IMR-90 (cell line): Measurements from ENCODE around the gene HS2ST1. TPM values are rescaled to one million over a fixed set of nuclear protein-coding genes. Genes with fewer than 3 reads are reported as not detected.

Source experiments
- ATAC-seq: fragments of 200-7000 bp; cut with Tn5 transposase; 2 replicates; pipeline ENCODE4 v1.9.1; 2020; ENCODE audit warnings: low read depth, mild to moderate bottlenecking, moderate library complexity
- BruUV-seq: library from RNA; stranded (reverse); fragments of 400-500 nt; replicated peaks from 2 replicates; lab custom pipeline; 2021; lab: Mats Ljungman, UMichigan
- CTCF ChIA-PET: fragments of 300-600 bp; formaldehyde crosslinking; extraction: SDS; loops from one replicate; lab custom pipeline; 2021; ENCODE audit warnings: antibody characterized with exemption; lab: Yijun Ruan, JAX
- POLR2A ChIA-PET: fragments of 300-600 bp; sonication (Branson Sonifier 250); formaldehyde crosslinking; loops from one replicate; lab custom pipeline; 2022; ENCODE audit warnings: antibody characterized with exemption; ENCODE audit not compliant: unreplicated experiment; lab: Charles Lee
- DNase-seq: peaks from one replicate; pipeline ENCODE4 v3.0.0; 2013
- H2AFZ ChIP-seq: replicated peaks from 2 replicates; pipeline ENCODE3; 2013; ENCODE audit warnings: low read length, mild to moderate bottlenecking; ENCODE audit not compliant: poor library complexity
- H2AK5ac ChIP-seq: 2 replicates; pipeline ENCODE4 v1.6.1; 2013; ENCODE audit warnings: low read depth, low read length, inconsistent platforms
- H2AK9ac ChIP-seq: replicated peaks from 2 replicates; pipeline ENCODE3; 2013; ENCODE audit warnings: mild to moderate bottlenecking, low read depth, low read length, moderate library complexity; ENCODE audit not compliant: poor library complexity
- H2BK120ac ChIP-seq: 2 replicates; pipeline ENCODE4 v1.6.1; 2013; ENCODE audit warnings: low read depth, low read length, inconsistent platforms
- H2BK15ac ChIP-seq: 3 replicates; pipeline ENCODE4 v1.6.1; 2013; ENCODE audit warnings: low read depth, low read length, inconsistent platforms
- H2BK20ac ChIP-seq: 2 replicates; pipeline ENCODE4 v1.6.1; 2013; ENCODE audit warnings: low read depth, mild to moderate bottlenecking, inconsistent platforms, low read length, moderate library complexity
- H2BK5ac ChIP-seq: 2 replicates; pipeline ENCODE4 v1.6.1; 2013; ENCODE audit warnings: mild to moderate bottlenecking, low read depth, low read length, inconsistent platforms; ENCODE audit not compliant: poor library complexity, severe bottlenecking
- H3K14ac ChIP-seq: replicated peaks from 2 replicates; pipeline ENCODE4 v1.6.1; 2013; ENCODE audit warnings: low read depth, low read length, inconsistent platforms
- H3K18ac ChIP-seq: 2 replicates; pipeline ENCODE4 v1.6.1; 2013; ENCODE audit warnings: low read depth, low read length, control low read depth
- H3K23ac ChIP-seq: 2 replicates; pipeline ENCODE4 v1.6.1; 2013; ENCODE audit warnings: low read depth, low read length, inconsistent platforms
- H3K27ac ChIP-seq: 2 replicates; pipeline ENCODE4 v1.5.1; 2013; ENCODE audit warnings: mild to moderate bottlenecking, control low read depth, low read length; ENCODE audit not compliant: insufficient read depth
- H3K27me3 ChIP-seq: 2 replicates; pipeline ENCODE4 v1.6.1; 2013; ENCODE audit warnings: low read length; ENCODE audit not compliant: control insufficient read depth, insufficient read depth
- H3K36me3 ChIP-seq: 2 replicates; pipeline ENCODE4 v1.6.1; 2013; ENCODE audit warnings: low read length, mixed read lengths; ENCODE audit not compliant: control insufficient read depth, insufficient read depth
- H3K4ac ChIP-seq: 2 replicates; pipeline ENCODE4 v1.6.1; 2013; ENCODE audit warnings: low read depth, low read length, inconsistent platforms
- H3K4me1 ChIP-seq: 2 replicates; pipeline ENCODE4 v1.6.1; 2013; ENCODE audit warnings: low read length, mixed read lengths; ENCODE audit not compliant: control insufficient read depth, insufficient read depth
- H3K4me2 ChIP-seq: 2 replicates; pipeline ENCODE4 v1.6.1; 2013; ENCODE audit warnings: low read depth, mild to moderate bottlenecking, control low read depth, low read length, moderate library complexity
- H3K4me3 ChIP-seq: 2 replicates; pipeline ENCODE4 v1.5.1; 2013; ENCODE audit warnings: low read depth, mild to moderate bottlenecking, control low read depth, low read length, moderate library complexity; ENCODE audit not compliant: insufficient read depth
- H3K56ac ChIP-seq: 2 replicates; pipeline ENCODE4 v1.6.1; 2013; ENCODE audit warnings: low read length, inconsistent platforms; ENCODE audit not compliant: insufficient read depth; ENCODE audit errors: extremely low read depth
- H3K79me1 ChIP-seq, 2 experiments: 2 replicates each; pipeline ENCODE4 v1.6.1; 2013; ENCODE audit warnings: low read length in 2 of 2, inconsistent platforms in 1 of 2, low read depth in 1 of 2
- H3K9ac ChIP-seq: 2 replicates; pipeline ENCODE4 v1.6.1; 2013; ENCODE audit warnings: low read depth, low read length, control low read depth
- H3K9me1 ChIP-seq: 2 replicates; pipeline ENCODE4 v1.6.1; 2013; ENCODE audit warnings: low read length, inconsistent platforms; ENCODE audit not compliant: insufficient read depth
- H3K9me3 ChIP-seq: 2 replicates; pipeline ENCODE4 v1.6.1; 2013; ENCODE audit warnings: low read length; ENCODE audit not compliant: control insufficient read depth, insufficient read depth
- H4K20me1 ChIP-seq: 2 replicates; pipeline ENCODE4 v1.6.1; 2013; ENCODE audit warnings: low read length, inconsistent platforms; ENCODE audit not compliant: insufficient read depth
- H4K5ac ChIP-seq: 2 replicates; pipeline ENCODE4 v1.6.1; 2013; ENCODE audit warnings: mild to moderate bottlenecking, low read depth, low read length, control low read depth
- H4K8ac ChIP-seq, 2 experiments: 2 replicates each; pipeline ENCODE4 v1.6.1; 2013; ENCODE audit warnings: low read depth in 2 of 2, low read length in 2 of 2, control low read depth in 1 of 2, inconsistent platforms in 1 of 2
- H4K91ac ChIP-seq: 2 replicates; pipeline ENCODE4 v1.6.1; 2013; ENCODE audit warnings: low read depth, low read length, inconsistent platforms; ENCODE audit not compliant: insufficient read depth
- BHLHE40 ChIP-seq: fragments of 150-350 bp; IDR thresholded peaks from 2 replicates; pipeline ENCODE4 v1.6.1; 2016; ENCODE audit warnings: mild to moderate bottlenecking, low read depth, low read length
- CHD1 ChIP-seq: IDR thresholded peaks from 2 replicates; pipeline ENCODE4 v1.6.1; 2012; ENCODE audit warnings: low read depth, low read length, improper control_type of control experiment
- FOS ChIP-seq: fragments of 150-350 bp; IDR thresholded peaks from 2 replicates; pipeline ENCODE4 v1.6.1; 2016; ENCODE audit warnings: low read depth, low read length
- MAZ ChIP-seq: IDR thresholded peaks from 2 replicates; pipeline ENCODE4 v1.6.1; 2012; ENCODE audit warnings: low read depth, mild to moderate bottlenecking, low read length, improper control_type of control experiment, moderate library complexity, borderline replicate concordance
- MXI1 ChIP-seq: IDR thresholded peaks from 2 replicates; pipeline ENCODE4 v1.6.1; 2012; ENCODE audit warnings: low read depth, mild to moderate bottlenecking, low read length, moderate library complexity, borderline replicate concordance
- NFE2L2 ChIP-seq: fragments of 150-350 bp; IDR thresholded peaks from 2 replicates; pipeline ENCODE4 v1.6.1; 2016; ENCODE audit warnings: low read depth, mild to moderate bottlenecking, low read length
- POLR2A ChIP-seq: IDR thresholded peaks from 2 replicates; pipeline ENCODE4 v1.6.1; 2012; ENCODE audit warnings: mild to moderate bottlenecking, low read depth, low read length
- RCOR1 ChIP-seq: IDR thresholded peaks from 2 replicates; pipeline ENCODE4 v1.6.1; 2012; ENCODE audit warnings: mild to moderate bottlenecking, low read length, improper control_type of control experiment; ENCODE audit not compliant: insufficient replicate concordance
- RFX5 ChIP-seq: IDR thresholded peaks from 2 replicates; pipeline ENCODE4 v1.8.0; 2012; ENCODE audit warnings: low read depth, mild to moderate bottlenecking, low read length, moderate library complexity
- WGBS, 2 experiments: methylation state at CpG; one replicate each; pipeline versions ENCODE4 v1.1.5 to v1.1.7; 2013; ENCODE audit warnings: missing lambda C conversion rate in 2 of 2; ENCODE audit not compliant: insufficient read length in 1 of 2; ENCODE audit errors: extremely low coverage in 2 of 2; 5-methylcytosine and 5-hydroxymethylcytosine counted together
- dilution Hi-C: fragments of 300-500 bp; cut with HindIII; formaldehyde crosslinking; loops from one replicate; pipeline ENCODE4 v1.14.3; 2018; ENCODE audit warnings: low sequenced_read_pairs; ENCODE audit not compliant: unreplicated experiment
- in situ Hi-C: fragments of 300-500 bp; cut with MboI; formaldehyde crosslinking; loops from 3 replicates; pipeline ENCODE4 v1.14.3; 2019; ENCODE audit warnings: low sequenced_read_pairs, inconsistent platforms, mixed read lengths
- intact Hi-C: fragments of 100-400 bp; cut with micrococcal nuclease; formaldehyde crosslinking; loops from 2 replicates; pipeline ENCODE4 v1.10.0; 2022
- polyA plus RNA-seq, 3 experiments: library from polyadenylated mRNA; depleted of rRNA; stranded (reverse); fragments of >200 nt; gene quantifications; 2 replicates each; pipeline ENCODE4 v1.2.3, GENCODE V29; 2012; ENCODE audit warnings: low replicate concordance in 1 of 3
- total RNA-seq: library from RNA; depleted of rRNA; stranded (reverse); fragments of >200 nt; gene quantifications from 2 replicates; pipeline ENCODE4 v1.2.3, GENCODE V29; 2012
- TF ChIP-seq, protein P1 (sequence below): fragments of 150-350 bp; IDR thresholded peaks from 2 replicates; pipeline ENCODE4 v1.6.1; 2017; ENCODE audit warnings: mild to moderate bottlenecking, antibody characterized with exemption, low read length, low read depth
- TF ChIP-seq, protein P2 (sequence below): conservative IDR thresholded peaks from 2 replicates; pipeline ENCODE4 v1.5.1; 2012; ENCODE audit warnings: mild to moderate bottlenecking, low read depth, low read length, improper control_type of control experiment

HS2ST1 gene
- total and polyA plus RNA-seq, 2 of the 4 experiments (the other 2 are of a cell fraction), result 7.8 to 13.1 TPM

DNA sequence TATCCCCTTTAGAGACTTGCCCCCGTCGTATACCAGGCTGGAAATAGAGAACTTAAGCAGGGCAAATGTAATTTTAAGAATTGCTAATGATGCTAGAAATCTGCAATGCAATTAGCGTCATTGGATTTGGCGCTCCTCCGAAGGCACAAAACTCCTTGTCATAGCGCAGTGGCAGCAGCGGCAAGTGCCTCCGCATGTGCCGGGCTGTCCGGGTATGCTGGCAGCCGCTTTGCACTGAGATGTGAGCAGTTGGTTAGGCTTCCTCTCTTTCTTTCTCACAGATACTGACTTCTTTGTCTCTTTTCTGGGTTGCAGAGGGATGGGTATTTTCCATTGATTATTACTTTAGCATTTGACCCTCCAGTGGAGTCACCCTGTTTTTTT is 220.9 kb downstream of the HS2ST1 start:
- Histone ChIP-seq H3K4me3 (no peak overlapping the region), H2AK9ac (no peak overlapping the region), H3K14ac (no peak overlapping the region), H3K23ac (no peak overlapping the region), H3K27ac (no peak overlapping the region), H3K9me3 (no peaks in the 10 kb centered on the region), H4K5ac (no peak overlapping the region), H4K91ac (no peak overlapping the region), H3K27me3 (peaks cover 3% of the 10 kb centered on the region), H2BK5ac (no peak overlapping the region), H2AFZ (no peak overlapping the region), H3K79me1 (no peaks in the 10 kb centered on the region), H2BK15ac (no peak overlapping the region), H3K4me1 (peaks cover 2% of the 10 kb centered on the region; the same call in 1 of the 2 replicates), H4K20me1 (no peaks in the 10 kb centered on the region), H3K18ac (no peak overlapping the region), H3K4me2 (no peak overlapping the region), H2BK20ac (no peak overlapping the region), H3K4ac (no peak overlapping the region), H3K36me3 (no peaks in the 10 kb centered on the region), H3K9ac (no peak overlapping the region), H2BK120ac (no peak overlapping the region), H3K56ac (no peak overlapping the region), H4K8ac (no peak overlapping the region), H3K9me1 (no peaks in the 10 kb centered on the region), H2AK5ac (no peak overlapping the region)
- 96% methylated on average over 4 of the region's 11 CpGs; no CpG with 5 or more reads in 1 of the 2 experiments for WGBS, 2 experiments
- in situ Hi-C loops (loop anchor here (10.0 to 25.0 kb wide), 3 partner anchors 189 to 1159 kb away; partner anchors contain the start of gene LMO4), dilution Hi-C loops (no loop called here), intact Hi-C loops (loop anchor here (10.0 kb wide), 2 partner anchors 369 to 1459 kb away; no protein-coding TSS in a partner anchor)
- DNase-seq, result no peak
- TF ChIP-seq BHLHE40, result no peak
- TF ChIP-seq CHD1, result no peak
- TF ChIP-seq NFE2L2, result no peak
- TF ChIP-seq RCOR1, result no peak
- TF ChIP-seq, protein P1, sequence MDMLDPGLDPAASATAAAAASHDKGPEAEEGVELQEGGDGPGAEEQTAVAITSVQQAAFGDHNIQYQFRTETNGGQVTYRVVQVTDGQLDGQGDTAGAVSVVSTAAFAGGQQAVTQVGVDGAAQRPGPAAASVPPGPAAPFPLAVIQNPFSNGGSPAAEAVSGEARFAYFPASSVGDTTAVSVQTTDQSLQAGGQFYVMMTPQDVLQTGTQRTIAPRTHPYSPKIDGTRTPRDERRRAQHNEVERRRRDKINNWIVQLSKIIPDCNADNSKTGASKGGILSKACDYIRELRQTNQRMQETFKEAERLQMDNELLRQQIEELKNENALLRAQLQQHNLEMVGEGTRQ, result no peak
- TF ChIP-seq FOS, result no peak
- TF ChIP-seq RFX5, result no peak
- no peak for TF ChIP-seq MXI1
- TF ChIP-seq, protein P2, sequence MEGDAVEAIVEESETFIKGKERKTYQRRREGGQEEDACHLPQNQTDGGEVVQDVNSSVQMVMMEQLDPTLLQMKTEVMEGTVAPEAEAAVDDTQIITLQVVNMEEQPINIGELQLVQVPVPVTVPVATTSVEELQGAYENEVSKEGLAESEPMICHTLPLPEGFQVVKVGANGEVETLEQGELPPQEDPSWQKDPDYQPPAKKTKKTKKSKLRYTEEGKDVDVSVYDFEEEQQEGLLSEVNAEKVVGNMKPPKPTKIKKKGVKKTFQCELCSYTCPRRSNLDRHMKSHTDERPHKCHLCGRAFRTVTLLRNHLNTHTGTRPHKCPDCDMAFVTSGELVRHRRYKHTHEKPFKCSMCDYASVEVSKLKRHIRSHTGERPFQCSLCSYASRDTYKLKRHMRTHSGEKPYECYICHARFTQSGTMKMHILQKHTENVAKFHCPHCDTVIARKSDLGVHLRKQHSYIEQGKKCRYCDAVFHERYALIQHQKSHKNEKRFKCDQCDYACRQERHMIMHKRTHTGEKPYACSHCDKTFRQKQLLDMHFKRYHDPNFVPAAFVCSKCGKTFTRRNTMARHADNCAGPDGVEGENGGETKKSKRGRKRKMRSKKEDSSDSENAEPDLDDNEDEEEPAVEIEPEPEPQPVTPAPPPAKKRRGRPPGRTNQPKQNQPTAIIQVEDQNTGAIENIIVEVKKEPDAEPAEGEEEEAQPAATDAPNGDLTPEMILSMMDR, result no peak
- no peak for TF ChIP-seq MAZ
- no peak for TF ChIP-seq POLR2A
- BruUV-seq, result no TSS peak
- CTCF ChIA-PET, result no interaction called here
- POLR2A ChIA-PET, result no interaction called here
- no peak for ATAC-seq
